ENCODE measurements around the gene CCDC24. TPM values are rescaled to one million over a fixed set of nuclear protein-coding genes. Genes with fewer than 3 reads are reported as not detected.

The CCDC24 gene
- total RNA-seq, 1 experiment from 2014 or later, result 11.8 TPM

GRCh38 chr1:44015206-44015605, 23.8 kb downstream of the CCDC24 start:
- no peak overlapping the region; a peak in 1 of 7 replicates for H3K27ac Mint-ChIP-seq
- Histone ChIP-seq H2AFZ (ENCODE audit: low read length) (no peak overlapping the region), H3K9ac (ENCODE audit: extremely low read depth, insufficient read length, low read length) (no peak overlapping the region), H3K27me3 (ENCODE audit: insufficient read depth, low read length) (no peaks in the 10 kb centered on the region), H3K4me2 (ENCODE audit: insufficient read depth, insufficient read length, low read length) (no peak overlapping the region), H3K23me2 (ENCODE audit: insufficient read length, low read depth, low read length, poor library complexity, severe bottlenecking) (no peaks in the 10 kb centered on the region), H3K4ac (ENCODE audit: low read depth, low read length) (no peak overlapping the region), H2BK15ac (ENCODE audit: low read depth, low read length) (no peak overlapping the region), H2BK5ac (ENCODE audit: insufficient read length, low read length) (no peak overlapping the region), H3K27ac (ENCODE audit: insufficient read length, low read depth, low read length) (no peak overlapping the region), H3K9me3 (ENCODE audit: control insufficient read depth, low read depth, low read length) (no peaks in the 10 kb centered on the region), H3K79me1 (ENCODE audit: insufficient read depth, low read depth, low read length, poor library complexity, severe bottlenecking) (no peaks in the 10 kb centered on the region), H3T11ph (ENCODE audit: low read length) (no peak overlapping the region), H2BK12ac (ENCODE audit: insufficient read length, low read depth, low read length) (no peak overlapping the region), H3K4me1 (ENCODE audit: insufficient read depth, low read length) (peaks cover 3% of the 10 kb centered on the region; the same call in 1 of the 2 replicates), H3K14ac (ENCODE audit: insufficient read depth, low read length) (no peak overlapping the region; the same call in 1 of the 2 replicates), H3K23ac (ENCODE audit: insufficient read length, low read depth, low read length) (no peak overlapping the region), H4K8ac (replicated peaks; ENCODE audit: insufficient read length, low read depth, low read length) (no peak overlapping the region), H4K20me1 (ENCODE audit: control insufficient read depth, insufficient read depth, insufficient read length) (no peaks in the 10 kb centered on the region), H3K56ac (ENCODE audit: insufficient read length, low read depth, low read length) (no peak overlapping the region), H2AK5ac (ENCODE audit: insufficient read length, low read length) (no peak overlapping the region), H4K5ac (ENCODE audit: insufficient read length, low read depth, low read length) (no peak overlapping the region), H2BK20ac (ENCODE audit: low read depth, low read length, poor library complexity, severe bottlenecking) (no peak overlapping the region), H3K79me2 (ENCODE audit: insufficient read depth, low read length) (no peaks in the 10 kb centered on the region), H3K18ac (ENCODE audit: insufficient read length, low read depth, low read length) (no peak overlapping the region), H4K91ac (ENCODE audit: insufficient read length, low read depth, low read length) (no peak overlapping the region), H2BK120ac (ENCODE audit: low read depth, low read length, poor library complexity, severe bottlenecking) (no peak overlapping the region)
- no peaks in the 10 kb centered on the region for H3K27me3 Mint-ChIP-seq (ENCODE audit: low read depth)
- H3K36me3 Mint-ChIP-seq (ENCODE audit: insufficient read depth in 1 of 3, low read depth in 3 of 3), result peaks cover 0 to 5% (median 0%) of the 10 kb centered on the region in 3 experiments; a peak in 2 of 7 replicates
- no CpG with 5 or more reads among the region's 3 CpGs for WGBS (ENCODE audit: extremely low coverage, insufficient read length, low lambda C conversion rate)
- peaks cover 22 to 31% of the 10 kb centered on the region in 2 experiments for H3K4me1 Mint-ChIP-seq
- H3K9me3 Mint-ChIP-seq, result no peaks in the 10 kb centered on the region
- DNase-seq, result no peak
- no peak for TF ChIP-seq CTCF (conservative IDR thresholded peaks at IDR 0.05)
- H3K4me3 Mint-ChIP-seq, result no peak overlapping the region

Data from H9 (cell line).